Stimulated activated CD4-positive, alpha-beta T cell treated with anti-CD3 and anti-CD28 coated beads, TNF-alpha, amount 100 ng/mL, for 1 hour (primary cell): ENCODE measurements around the gene CLPSL2.
"Not testable (repeated sequence)": the region's sequence is repeated elsewhere in the genome, so short reads cannot be mapped to it uniquely, and the experiment has no call there.

Experiments
- DNase-seq, 3 donors: peaks; one replicate each; pipeline ENCODE4 v3.0.0-alpha.2; 2020; ENCODE audit warnings: low read depth in 3 of 3, low spot score in 1 of 3

Gene CLPSL2, protein sequence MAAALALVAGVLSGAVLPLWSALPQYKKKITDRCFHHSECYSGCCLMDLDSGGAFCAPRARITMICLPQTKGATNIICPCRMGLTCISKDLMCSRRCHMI

DNA sequence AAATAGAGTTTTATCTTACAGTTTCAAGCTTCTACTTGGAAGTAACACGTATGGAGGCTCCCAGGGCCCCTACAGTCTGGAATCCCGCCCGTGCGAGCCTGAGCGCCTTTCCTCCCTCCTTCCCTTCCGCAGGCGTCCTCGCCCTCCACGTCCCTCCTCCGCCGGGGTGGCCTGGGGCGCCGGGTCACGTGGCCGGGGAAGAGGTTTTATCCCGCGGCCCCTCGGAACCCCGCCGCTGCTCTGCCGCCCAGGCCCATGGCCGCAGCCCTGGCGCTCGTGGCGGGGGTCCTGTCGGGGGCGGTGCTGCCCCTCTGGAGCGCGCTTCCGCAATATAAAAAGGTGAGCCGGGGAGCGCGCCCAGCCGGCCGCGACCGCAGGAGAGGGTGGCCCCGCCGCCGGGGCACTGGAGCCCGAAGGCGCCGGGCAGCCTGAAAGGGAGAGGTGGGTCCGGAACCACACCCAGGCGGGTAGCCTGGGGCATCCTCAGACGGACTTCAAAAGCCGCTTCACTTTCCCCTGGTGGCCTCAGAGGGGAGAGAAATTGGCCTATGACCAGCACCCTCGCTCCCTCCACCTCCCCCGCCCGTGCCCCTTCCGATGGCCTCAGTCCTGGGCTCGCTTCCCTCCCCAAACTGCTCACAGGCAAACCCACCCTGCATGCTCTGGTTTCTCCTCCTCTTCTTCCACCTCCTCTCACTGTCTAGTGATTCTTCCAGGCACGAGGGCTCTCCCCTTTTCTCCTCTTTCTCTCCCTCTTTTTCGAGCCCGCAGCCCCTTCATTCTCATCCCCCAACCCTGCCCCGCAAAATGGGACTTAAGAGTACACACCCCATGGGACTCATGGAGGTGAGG is at the start of gene CLPSL2:
Gene CLPSL2, plus strand, starts transcription at position 235 of the 852 bp plus-strand sequence. Its CDS starts 21 bp downstream, at position 256.
- no peak for DNase-seq

DNA sequence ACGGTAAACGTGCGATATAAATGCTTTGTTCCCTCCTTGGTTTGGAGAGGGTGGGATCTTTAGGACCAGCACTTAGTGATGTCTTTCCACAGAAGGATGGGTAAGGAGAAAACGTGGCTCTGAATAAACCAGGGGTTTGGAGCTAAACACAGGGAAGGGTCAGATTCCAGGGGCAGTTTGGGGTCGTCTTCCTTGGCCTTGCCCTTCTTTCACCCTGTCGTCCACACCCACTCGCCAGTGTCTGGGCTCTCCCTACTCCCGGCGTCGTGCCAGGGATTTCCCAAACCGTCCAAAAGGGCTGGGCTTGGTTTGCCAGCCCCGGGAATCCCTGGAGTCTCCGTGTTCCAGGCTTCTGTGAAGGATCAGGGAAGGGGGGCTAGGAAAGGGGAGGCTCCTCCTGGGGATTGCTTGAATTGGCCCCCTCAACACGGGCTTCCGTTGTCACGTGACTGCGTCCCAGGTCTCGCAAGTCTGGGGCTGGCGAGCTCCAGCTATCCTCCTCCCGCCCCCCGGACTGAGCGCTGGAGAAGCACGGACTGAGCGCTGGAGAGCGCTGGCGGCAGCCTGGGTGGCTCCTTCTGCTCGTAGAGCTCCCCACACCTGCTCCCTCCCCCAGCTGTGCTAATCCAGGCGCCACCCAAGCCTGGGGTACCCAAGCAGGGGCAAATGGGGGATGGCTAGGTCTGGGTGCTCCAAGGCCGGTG is 49.0 kb upstream of the CLPSL2 start:
- DNase-seq: no peak

DNA sequence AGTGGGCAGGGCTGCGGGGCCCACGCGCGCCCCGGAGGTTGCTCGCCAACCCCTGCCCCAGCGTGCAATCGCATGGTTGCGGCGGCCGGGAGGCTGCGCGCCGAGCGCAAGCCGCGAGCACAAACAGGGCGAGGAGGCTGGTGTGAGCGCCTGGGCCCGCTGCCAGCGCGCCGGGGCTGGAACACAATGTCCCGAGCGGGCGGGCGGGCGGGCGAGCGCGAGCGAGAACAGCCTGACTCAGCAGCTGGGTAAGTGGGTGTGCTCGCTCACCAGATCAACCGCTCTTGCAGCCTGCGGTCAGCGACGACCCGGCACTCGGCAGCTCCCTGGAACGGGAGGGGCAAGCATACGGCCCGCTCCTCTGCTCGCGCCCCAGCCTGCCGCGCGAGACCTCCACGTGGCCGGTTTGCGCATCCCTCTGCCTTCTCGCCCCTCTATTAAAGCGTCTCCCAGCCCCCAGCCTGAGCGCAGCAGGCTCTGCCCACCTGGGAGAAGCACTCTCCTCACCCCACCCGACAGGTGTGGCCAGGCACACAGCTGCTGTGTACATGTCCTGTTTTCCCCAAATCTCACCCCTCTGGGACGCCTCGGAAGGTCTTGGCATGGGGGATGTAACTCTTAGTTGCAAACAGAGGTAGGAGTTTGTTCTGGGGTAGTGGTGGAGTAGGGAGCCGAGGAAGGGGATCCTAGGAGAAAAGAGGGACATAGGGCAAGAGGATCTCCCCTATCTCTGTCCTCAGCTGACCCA is 48.3 kb upstream of the CLPSL2 start:
- DNase-seq: peak; percentile 58 to 74 (median 71)

DNA sequence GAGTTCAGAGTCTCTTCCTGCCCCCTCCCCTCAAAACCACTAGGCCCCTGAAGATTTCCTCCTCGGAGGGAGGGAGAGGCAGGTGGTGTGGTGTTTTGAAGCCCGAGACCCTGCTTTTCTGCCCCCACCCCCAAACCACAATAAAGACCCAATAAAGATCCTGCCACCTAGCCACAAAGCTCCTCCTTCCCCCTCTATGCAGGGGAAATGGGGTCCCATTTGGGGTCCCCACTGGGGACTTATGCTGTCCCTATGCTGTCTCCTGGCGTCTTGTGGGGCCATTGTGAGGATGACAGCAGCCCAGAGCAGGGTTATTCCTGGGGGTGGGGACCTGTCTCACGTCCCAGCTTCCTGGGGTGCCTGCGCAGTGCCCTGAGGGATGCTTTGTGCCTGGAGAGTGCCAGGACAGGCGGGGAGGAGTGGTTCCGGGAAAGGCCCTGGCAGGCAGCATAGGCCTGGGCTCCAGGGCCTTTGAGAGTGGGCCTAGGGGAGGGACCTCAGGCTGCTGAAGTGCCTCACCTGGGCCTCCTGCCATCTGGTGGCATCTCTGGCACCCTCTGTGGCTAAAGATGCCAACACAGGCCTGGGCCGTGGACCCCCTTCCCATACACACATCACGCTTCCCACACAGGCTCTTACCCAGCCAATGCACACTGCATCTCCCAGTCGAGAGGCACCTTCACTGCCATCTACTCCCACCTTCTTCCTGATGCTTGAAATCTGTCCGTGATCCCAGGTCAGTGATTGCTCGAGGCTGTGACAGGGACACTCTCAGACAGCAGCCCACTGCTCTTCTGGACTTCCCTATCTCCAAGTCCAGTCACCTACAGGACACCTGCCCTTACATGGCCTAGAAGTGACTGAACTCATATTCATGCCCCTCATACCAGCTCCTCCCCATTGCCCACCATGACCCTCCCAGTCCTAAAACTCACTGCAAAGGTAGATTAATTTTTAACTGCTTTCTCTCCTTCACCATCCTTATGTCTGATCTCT is 47.4 kb upstream of the CLPSL2 start:
- DNase-seq: no peak

DNA sequence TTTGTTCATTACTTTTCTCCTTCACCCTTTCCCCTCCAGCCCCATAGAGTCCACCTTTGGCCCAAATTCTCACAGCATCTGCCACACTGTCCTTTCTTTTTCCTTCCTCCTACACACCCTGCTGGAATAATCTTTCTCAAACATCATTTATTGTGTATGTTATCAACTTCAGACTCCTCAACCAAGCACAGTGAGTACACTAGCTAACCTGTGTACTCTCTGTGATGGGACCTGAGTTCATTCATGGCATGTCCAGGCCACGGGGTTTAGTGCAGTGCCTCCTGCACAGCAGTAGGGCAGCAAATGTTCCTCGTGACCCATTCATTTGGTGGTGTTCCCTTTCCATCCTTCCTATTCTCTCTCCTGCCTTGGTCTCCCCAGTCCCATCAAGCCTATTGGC is 46.7 kb upstream of the CLPSL2 start:
- no peak for DNase-seq

DNA sequence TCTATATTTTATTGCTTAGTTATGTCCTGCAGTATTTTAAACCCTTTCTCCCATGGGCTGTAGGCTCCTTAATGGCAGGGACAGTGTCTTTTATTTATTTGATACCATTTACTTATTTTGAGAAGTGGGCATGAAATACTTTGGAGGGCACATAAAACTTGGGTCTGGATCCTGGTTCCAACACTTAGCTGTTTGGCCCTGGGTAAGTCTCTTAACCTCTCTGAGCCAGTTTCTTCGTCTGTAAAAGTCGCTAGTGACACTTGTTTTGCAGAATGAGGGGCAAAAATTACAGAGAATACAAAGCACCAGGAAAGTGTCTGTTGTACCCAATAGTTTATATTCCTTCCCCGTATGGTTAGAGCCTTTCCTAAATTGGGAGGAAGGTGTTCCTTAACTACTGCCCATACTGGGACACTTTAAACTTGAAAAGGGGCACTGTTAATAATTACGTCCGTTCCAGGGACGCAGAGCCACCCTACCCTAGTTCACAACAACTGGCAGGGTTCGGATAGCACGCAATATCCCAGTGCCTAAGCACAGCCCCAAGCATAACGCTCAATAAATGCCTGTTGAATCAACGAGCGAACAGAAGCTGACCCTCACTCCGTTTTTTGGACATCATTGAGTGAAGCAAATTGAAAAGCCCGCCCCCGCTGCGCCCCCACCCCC is 45.5 kb upstream of the CLPSL2 start:
- DNase-seq: no peak

DNA sequence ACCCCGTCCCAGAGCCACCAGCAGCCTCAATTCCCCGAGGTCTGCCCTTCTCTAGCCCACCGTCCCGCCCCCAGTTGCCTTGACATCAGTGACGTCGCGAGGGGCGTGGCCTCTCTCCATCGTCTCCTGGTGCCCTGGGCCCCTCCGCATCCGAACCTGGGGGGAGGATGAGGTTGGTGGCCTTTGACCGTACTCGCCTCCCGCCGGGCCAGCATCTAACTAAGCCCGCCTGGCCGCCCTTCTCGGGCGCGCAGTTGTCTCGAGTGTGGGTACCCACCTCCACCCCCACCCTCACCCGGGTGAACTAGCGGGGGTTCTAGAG is 45.0 kb upstream of the CLPSL2 start:
- DNase-seq: peak; percentile 74 to 90 (median 76)

DNA sequence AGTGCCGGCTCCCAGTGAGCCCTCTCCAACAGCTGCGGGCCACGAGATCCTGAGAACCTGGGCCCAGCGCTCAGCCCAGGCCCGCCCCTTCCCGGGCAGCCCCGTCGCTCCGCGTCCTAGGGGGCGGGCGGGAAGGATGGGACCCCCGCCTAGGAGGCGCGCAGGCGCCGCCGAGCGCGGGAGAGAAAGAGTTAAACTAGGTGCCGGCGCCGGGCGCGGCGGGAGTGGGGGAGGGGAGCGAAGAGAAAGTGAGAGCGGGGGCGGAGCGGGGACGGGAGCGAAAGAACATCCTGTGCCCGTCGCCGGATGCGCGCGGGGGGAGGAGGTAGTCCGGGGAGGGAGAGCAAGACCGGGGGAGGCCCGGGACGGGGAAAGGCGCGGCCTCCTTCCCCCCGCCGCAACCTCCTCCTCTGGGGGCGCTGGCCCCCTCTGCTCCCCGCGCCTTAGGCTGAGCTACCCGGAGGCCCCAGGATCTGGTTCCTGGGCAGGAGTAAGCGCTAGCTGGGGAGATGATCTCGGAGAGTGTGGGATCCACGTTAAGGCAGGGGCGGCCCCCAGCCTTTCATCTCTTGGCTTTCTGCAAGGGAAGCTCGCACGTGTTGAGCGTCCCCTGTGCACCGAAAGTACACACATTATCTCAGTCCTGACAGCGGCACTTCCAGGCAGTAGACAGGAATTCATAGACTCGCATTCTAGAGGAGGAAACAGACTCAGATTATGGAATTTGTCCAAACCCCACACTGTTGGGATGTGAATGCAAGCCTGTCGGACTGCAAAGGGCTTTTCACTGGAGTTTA is 44.5 kb upstream of the CLPSL2 start:
- DNase-seq: peak; percentile 83 to 93 (median 84)

DNA sequence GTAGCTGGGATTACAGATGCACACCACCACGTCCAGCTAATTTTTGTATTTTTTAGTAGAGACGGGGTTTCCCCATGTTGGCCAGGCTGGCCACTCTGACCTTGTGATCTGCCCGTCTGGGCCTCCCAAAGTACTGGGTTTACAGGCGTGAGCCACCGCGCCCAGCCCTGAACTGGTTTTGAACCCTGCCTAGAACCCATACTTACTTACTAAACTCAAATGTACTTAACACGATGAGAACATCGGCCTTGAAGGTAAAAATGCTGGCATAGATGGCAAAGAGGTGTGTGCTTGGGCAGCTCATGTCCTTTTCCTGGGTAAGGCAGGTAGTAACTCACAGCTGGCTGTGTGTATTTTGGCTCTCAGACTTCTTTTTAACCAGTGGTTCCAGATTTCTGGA is 42.8 kb upstream of the CLPSL2 start:
- DNase-seq: no peak

DNA sequence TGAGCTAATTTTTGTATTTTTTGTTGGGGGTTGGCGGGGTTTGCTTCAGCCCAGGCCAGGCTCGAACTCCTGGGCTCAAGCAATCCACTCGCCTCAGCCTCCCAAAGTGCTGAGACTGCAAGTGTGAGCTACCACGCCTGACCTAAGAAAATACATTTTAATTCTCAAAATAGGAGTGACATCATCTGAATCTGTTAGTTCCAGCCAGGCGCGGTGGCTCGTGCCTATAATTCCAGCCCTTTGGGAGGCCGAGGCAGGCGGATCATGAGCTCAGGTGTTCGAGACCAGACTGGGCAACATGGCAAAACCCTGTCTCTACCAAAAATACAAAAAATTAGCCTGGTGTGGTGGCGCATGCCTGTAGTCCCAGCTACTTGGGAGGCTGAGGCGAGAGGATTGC is 42.1 kb upstream of the CLPSL2 start:
- not testable (repeated sequence) for DNase-seq

DNA sequence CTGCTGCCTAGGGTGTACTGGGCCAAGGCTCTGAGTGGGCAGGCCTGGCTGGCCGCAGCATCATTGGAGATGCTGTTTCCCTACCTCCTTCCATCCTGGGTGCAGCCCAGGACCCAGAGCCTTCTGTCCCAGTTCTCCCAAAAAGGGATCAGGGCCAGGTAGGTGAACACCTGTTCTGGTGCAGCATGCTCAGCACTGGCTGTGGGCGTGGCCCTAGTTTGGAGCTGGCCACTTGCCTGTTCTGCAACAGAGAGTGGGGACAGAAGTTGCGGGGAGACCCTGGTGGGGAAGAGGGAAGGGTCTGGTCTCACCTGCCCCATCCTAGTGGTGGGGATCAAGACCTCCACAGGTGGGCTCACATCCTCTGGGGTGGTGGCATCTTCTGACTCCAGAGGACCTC is 40.9 kb upstream of the CLPSL2 start:
- DNase-seq: no peak

DNA sequence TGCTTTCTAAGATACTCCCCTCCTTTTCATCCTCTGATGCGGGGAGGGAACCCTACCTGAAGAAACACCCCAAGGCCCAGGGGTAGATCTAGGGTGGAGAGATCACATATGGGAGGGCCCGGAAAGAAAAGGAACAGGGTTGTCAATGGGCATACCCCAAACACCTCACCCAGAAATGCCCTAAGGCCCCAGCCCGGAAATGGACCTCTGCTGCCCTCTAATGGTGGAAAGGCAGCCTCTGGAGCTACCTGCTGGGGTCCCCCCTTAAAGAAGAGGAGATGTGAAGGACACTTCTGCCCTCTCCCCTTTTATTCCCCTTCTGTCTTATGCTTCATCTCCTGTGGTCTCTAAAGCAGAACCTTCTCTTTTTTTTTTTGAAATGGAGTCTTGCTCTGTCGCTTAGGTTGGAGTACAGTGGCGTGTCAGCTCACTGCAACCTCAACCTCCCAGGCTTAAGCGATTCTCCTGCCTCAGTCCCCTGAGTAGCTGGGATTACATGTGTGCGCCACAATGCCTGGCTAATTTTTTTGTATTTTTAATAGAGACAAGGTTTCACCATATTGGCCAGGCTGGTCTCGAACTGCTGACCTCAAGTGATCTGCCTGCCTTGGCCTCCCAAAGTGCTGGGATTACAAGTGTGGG is 40.0 kb upstream of the CLPSL2 start:
- DNase-seq: peak; percentile 69 to 82 (median 77)

DNA sequence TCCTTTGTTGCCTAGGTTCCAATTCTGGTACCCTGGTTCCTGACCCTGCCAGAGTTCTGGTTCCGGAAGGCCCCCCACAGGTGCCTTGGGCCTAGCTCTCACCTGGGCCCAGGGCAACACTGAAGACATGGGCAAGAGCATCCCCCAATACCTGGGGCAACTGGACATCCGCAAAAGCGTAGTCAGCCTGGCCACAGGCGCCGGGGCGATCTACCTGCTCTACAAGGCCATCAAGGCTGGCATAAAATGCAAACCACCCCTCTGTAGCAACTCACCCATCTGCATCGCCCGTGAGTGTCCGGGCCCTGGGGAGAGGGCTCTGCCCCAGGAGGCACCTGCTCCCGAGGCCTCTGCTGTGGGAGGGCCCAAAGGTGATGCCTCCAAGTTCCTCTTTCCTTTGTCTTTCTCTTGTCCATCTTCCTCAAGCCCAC is 39.4 kb upstream of the CLPSL2 start, which contains the start of gene ARMC12:
Gene ARMC12, plus strand, starts transcription at position 51 of the 431 bp plus-strand sequence. Its CDS starts 77 bp downstream, at position 128.
- no peak for DNase-seq

DNA sequence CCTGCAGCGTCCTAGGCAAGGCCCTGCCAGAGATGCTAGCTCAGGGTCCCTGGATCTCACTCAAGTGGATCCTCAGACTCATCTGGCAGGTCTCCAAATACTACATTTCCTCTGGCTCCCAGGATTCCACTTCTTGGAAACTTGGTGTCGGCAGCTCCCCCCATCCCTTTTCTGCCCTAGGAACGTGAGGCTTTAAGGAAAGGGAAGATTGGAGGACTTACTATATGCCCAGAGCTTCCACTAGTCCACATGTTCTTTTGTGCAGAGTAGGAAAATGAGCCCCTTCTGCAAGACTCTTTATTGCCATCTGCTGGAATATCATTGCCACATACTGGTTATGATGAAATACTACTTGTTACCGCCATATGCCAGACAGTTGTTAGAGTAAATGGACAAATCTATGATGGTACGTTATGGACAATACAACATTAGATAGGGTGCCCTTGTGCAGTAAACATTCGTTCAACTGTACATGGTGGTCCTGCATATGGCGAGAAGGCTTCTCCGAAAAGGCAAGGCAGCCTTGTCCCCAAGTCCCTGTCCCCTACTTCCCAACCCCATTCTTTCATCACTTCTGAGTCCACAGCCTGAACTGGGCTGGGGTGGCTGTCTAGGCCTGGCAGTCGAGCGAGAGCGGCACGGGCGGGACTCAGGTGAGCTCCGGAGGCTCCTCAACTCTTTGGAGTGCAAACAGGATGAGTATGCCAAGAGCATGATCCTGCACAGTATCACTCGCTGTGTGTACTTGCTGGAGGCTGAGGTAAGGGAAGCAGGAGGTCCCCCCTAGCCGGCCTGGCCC is 38.8 kb upstream of the CLPSL2 start:
- DNase-seq: no peak

DNA sequence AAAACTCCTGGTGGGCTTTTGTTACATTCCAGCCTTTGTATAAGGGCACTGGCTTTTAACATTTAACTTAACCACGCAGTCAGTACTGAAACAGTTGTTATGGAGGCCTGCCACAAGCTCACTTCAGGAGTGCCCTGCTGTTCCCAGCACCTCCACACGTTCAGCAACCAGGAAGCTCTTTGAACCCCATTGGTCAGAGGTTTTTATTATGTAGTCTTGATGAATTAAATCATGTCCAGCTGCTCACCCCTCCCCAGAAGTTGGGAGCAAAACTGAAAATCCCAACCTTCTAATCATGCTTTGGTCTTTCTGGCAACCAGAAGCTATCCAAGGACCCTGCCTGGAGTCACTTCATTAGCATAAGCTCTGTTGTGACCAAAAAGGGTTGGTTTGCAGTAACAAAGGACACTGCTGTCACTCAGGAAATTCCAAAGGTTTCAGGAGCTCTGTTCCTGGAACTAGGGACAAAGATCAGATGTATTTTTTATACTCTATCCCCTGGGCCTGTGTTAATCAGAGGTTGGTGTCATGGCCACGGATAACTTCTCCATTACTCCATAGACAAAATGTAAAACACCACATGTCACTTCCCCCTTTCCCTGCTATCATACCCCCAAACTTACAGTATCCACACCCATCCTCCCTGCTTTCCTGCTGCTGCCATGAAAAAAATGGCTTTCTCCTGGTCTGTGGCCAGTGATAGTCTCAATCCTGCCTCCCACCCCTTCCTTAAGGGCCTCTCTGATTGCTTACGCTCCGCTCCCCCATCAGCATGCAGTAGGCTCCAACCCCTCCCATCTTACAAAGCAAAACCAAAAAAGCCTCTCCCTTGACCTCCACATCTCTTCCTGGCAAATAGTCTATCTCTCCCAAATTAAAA is 36.5 kb upstream of the CLPSL2 start:
- no peak for DNase-seq

DNA sequence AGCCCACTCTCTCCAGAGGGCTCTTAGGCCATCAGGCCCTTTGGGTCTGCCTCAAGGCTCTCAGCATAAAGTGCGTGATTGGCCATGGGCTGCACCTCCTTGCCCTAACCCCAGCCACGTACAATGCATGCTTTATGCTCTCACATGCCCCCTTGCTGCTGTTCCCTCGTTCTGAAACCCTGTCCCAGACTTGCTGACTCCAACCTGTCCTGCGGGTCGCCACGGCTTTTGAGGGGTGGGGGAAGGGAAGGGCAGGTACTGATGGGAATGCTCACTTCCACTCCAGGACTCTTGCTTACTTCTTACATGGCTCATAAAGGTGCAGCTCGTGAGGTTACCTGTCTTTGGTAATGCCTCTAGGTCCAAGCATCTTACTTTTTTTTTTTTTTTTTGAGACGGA is 33.6 kb upstream of the CLPSL2 start:
- no peak for DNase-seq

DNA sequence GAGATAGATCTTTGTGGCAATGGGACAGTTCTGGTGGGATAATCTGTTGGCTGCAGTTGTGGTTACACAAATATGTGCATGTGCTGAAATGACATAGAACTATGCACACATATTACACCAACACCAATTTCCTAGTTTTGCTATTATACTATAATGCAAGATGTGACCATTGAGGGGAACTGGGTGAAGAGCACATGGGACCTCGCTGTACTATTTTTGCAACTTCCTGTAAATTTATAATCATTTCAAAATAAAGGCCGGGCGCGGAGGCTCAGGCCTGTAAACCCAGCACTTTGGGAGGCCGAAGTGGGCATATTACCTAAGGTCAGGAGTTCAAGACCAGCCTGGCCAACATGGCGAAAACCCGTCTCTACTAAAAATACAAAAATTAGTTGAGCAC is 30.9 kb upstream of the CLPSL2 start:
- no peak for DNase-seq
